Measurements from ENCODE around the gene FBXO40.

FBXO40 gene

DNA sequence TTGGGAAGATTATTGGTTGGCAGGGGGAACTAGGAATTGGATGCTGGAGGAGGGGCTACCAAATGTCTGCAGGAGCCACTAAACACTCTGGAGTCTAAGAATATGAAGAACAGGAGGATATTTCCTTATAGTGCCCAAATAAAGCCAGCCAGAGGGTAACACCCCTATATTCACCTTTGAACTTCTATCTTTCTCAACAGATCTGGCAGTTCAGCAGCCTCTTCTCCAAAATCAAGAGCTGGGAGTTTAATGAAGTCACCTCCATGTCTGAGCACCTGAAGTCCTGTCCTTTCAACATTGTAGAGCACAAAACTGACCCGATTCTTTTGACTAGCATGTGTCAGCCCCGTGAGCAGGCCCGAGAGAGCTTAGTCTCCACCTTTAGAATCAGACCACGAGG lies 33.3 kb downstream of the FBXO40 start:
- DNase-seq (ENCODE audit: low read depth, low spot score), result no peak
- TF ChIP-seq, protein P1, sequence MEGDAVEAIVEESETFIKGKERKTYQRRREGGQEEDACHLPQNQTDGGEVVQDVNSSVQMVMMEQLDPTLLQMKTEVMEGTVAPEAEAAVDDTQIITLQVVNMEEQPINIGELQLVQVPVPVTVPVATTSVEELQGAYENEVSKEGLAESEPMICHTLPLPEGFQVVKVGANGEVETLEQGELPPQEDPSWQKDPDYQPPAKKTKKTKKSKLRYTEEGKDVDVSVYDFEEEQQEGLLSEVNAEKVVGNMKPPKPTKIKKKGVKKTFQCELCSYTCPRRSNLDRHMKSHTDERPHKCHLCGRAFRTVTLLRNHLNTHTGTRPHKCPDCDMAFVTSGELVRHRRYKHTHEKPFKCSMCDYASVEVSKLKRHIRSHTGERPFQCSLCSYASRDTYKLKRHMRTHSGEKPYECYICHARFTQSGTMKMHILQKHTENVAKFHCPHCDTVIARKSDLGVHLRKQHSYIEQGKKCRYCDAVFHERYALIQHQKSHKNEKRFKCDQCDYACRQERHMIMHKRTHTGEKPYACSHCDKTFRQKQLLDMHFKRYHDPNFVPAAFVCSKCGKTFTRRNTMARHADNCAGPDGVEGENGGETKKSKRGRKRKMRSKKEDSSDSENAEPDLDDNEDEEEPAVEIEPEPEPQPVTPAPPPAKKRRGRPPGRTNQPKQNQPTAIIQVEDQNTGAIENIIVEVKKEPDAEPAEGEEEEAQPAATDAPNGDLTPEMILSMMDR (IDR thresholded peaks at IDR 0.05; ENCODE audit: insufficient read depth, low read length, missing control alignments), result no peak
- H3K4me3 ChIP-seq (ENCODE audit: low read depth, low read length), result no peak overlapping the region
- ChIA-PET POLR2A (no interaction called here), CTCF (no interaction called here)

DNA sequence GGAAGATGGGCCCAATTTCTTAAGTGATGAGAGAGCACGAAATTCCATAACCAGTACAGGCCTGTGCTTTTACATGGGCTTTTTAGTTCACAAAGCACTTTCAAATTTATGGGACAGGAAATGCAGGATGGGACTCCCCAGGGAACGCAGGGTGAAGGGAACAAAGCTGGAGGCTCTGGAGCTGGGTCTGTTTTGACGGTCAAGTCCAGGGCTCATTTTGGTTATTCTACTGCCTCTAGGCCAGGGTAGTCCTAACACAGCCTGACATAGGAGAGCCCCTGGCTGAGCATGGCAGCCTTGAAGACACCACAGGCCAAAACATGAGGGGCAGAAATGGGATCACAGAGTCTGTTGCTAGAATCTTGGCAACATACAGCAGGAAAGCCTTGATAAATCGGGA lies 34.0 kb downstream of the FBXO40 start:
- TF ChIP-seq, protein P1 (IDR thresholded peaks at IDR 0.05; ENCODE audit: insufficient read depth, low read length, missing control alignments), result no peak
- CTCF ChIA-PET, result no interaction called here
- POLR2A ChIA-PET, result no interaction called here
- no peak for DNase-seq (ENCODE audit: low read depth, low spot score)
- H3K4me3 ChIP-seq (ENCODE audit: low read depth, low read length), result no peak overlapping the region

DNA sequence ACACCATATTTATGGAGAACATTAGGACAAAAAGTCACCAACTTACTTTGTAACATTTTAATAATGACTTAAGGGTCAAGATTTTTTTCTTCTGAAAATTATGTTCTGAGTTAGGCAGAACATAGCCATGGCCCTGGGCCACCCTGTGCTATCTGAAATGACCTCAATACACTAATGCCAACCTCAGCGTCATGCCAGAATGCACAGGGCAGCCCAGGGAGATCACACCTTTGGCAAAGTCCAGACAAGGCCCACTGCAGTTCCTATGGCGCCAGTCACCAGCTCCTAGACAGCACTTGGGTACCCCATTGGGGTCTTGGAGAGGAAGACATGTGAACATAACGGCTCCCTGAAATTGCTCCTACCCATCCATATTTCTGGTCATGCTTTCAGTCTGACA lies 34.4 kb downstream of the FBXO40 start:
- no peak for DNase-seq (ENCODE audit: low read depth, low spot score)
- TF ChIP-seq, protein P1 (IDR thresholded peaks at IDR 0.05; ENCODE audit: insufficient read depth, low read length, missing control alignments), result no peak
- POLR2A ChIA-PET, result no interaction called here
- CTCF ChIA-PET, result no interaction called here
- no peak overlapping the region for H3K4me3 ChIP-seq (ENCODE audit: low read depth, low read length)

DNA sequence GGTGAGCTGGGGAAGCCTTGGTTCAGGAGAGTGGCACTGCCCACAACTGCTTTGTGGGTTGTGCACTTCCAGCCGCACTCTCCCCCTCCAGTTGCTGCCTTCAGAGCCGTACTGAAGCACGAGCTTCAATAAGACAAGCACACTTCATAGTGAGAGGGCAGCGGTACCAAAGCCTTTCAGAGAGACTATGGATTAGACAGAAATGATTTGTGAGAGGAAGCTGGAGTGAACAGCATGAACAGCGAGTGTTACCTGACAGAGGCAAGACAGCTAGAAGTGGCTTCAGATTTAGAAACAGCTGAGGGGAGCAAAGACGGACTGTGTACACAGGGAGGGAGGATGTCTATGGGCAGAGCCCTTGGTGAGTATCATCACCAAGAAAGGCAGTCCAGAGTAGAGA lies 36.4 kb downstream of the FBXO40 start:
- CTCF ChIA-PET, result no interaction called here

DNA sequence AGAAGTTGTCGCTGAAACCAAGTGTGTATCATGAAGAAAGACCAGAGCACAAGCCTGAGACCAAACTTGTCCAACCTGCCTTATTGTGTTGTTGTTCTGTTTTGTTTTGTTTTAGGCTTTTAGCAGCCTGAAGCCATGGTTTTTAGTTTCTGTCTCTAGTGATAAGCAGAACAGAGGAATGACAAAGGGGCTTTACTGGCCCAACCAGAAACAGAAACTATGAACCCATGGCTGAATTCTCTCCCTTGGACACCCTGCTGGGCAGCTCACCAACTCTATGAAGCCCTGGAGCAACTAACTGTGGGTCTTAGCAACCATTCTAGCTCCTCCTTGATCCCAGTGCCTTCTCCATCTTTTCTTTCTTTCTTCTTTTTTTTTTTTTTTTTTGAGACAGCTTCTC lies 37.2 kb downstream of the FBXO40 start:
- ChIA-PET CTCF (no interaction called here), POLR2A (no interaction called here)
- no peak for DNase-seq (ENCODE audit: low read depth, low spot score)
- TF ChIP-seq, protein P1 (IDR thresholded peaks at IDR 0.05; ENCODE audit: insufficient read depth, low read length, missing control alignments), result no peak
- H3K4me3 ChIP-seq (ENCODE audit: low read depth, low read length), result no peak overlapping the region

More for the DNA sequence above, 36.4 kb downstream of the FBXO40 start:
- no peak overlapping the region for H3K4me3 ChIP-seq (ENCODE audit: low read depth, low read length)
- TF ChIP-seq, protein P1 (IDR thresholded peaks at IDR 0.05; ENCODE audit: insufficient read depth, low read length, missing control alignments), result no peak
- POLR2A ChIA-PET, result no interaction called here
- no peak for DNase-seq (ENCODE audit: low read depth, low spot score)

DNA sequence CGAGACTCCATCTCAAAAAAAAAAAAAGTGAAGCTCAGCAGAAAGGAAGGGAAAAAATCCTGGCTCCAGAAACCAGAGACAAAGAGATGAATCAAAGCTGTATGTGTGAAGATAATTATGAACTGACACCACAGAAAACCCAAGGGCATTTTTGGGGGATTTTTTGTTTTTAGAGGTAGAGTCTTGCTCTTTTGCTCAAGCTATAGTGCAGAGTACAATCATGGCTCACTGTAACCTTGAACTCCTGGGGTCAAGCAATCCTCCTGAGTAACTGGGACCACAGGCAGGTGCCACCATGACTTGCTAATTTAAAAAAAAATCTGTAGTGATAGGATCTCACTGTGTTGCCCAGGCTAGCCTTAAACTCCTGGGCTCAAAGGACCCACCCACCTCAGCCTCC lies 44.7 kb downstream of the FBXO40 start:
- TF ChIP-seq, protein P1 (IDR thresholded peaks at IDR 0.05; ENCODE audit: insufficient read depth, low read length, missing control alignments), result no peak
- CTCF ChIA-PET, result no interaction called here
- no peak for DNase-seq (ENCODE audit: low read depth, low spot score)
- POLR2A ChIA-PET, result no interaction called here
- no peak overlapping the region for H3K4me3 ChIP-seq (ENCODE audit: low read depth, low read length)
